ENCODE data around the gene EXO5. TPM values are rescaled to one million over a fixed set of nuclear protein-coding genes. Genes with fewer than 3 reads are reported as not detected.

The EXO5 gene
- total RNA-seq, result 2.1 and 6.8 TPM in 2 replicates

GRCh38 chr1:40508375-40509341, at the start of gene EXO5:
EXO5 (plus strand) TSS chr1:40508767; CDS start chr1:40514545, 5,778 bp downstream.

GRCh38 chr1:40476924-40477677, 31.5 kb upstream of the EXO5 start, which contains the start of gene ZFP69:
ZFP69 (plus strand) TSS chr1:40477290; CDS start chr1:40479362, 2,072 bp downstream.

GRCh38 chr1:40531381-40532061, 23.0 kb downstream of the EXO5 start, which contains the start of gene ZNF684:
ZNF684 (plus strand) TSS chr1:40531637; CDS start chr1:40533167, 1,530 bp downstream.

Other genes with a start within 250 kb of the EXO5 start
- gene COL9A2, start 191.5 kb upstream of the EXO5 start, total RNA-seq, result 2.2 and 4.2 TPM in 2 replicates
- 8.7 and 14.6 TPM in 2 replicates for gene SMAP2, start 135.0 kb upstream of the EXO5 start, total RNA-seq
- 1.6 and 4.7 TPM in 2 replicates for gene ZFP69B, start 58.3 kb upstream of the EXO5 start, total RNA-seq
- 2.1 and 2.5 TPM in 2 replicates for gene ZFP69, start 31.5 kb upstream of the EXO5 start, total RNA-seq
- 1.5 and 4.3 TPM in 2 replicates for gene ZNF684, start 22.9 kb downstream of the EXO5 start, total RNA-seq
- gene RIMS3, start 156.9 kb downstream of the EXO5 start, total RNA-seq, result 0.82 and 1.2 TPM in 2 replicates
- 20.9 and 21.5 TPM in 2 replicates for gene NFYC, start 182.9 kb downstream of the EXO5 start, total RNA-seq

Measured in pericardium fibroblast (primary cell).